Neural cell (in vitro differentiated cells): ENCODE measurements around the gene SLC28A3. TPM values are rescaled to one million over a fixed set of nuclear protein-coding genes. Genes with fewer than 3 reads are reported as not detected.
"Not testable (repeated sequence)": the region's sequence is repeated elsewhere in the genome, so short reads cannot be mapped to it uniquely, and the experiment has no call there.

ENCODE experiments used
- H2AFZ ChIP-seq: fragments of 200-600, 300-800 bp; sonication (generic), shearing (Covaris generic); 2 replicates; pipeline ENCODE4 v1.6.0; 2014; ENCODE audit warnings: low read depth, mild to moderate bottlenecking, antibody characterized with exemption, low read length, moderate library complexity
- H3F3A ChIP-seq: fragments of 200-600 bp; shearing (Covaris generic); 2 replicates; pipeline ENCODE4 v1.6.1; 2016; ENCODE audit warnings: mild to moderate bottlenecking, moderate library complexity, mixed read lengths, antibody characterized with exemption, low read length; ENCODE audit not compliant: insufficient read depth, poor library complexity, severe bottlenecking
- H3K27ac ChIP-seq: fragments of 200-600, 300-800 bp; sonication (generic), shearing (Covaris generic); 2 replicates; pipeline ENCODE4 v1.5.1; 2014; ENCODE audit warnings: mild to moderate bottlenecking, low read length, moderate library complexity
- H3K27me3 ChIP-seq: fragments of 300-800, 200-600 bp; sonication (generic), shearing (Covaris generic); 2 replicates; pipeline ENCODE4 v1.6.0; 2014; ENCODE audit warnings: mild to moderate bottlenecking, low read depth, low read length, moderate library complexity; ENCODE audit not compliant: insufficient read depth
- H3K36me3 ChIP-seq: fragments of 300-800, 200-600 bp; sonication (generic), shearing (Covaris generic); 2 replicates; pipeline ENCODE4 v1.5.1; 2014; ENCODE audit warnings: mild to moderate bottlenecking, antibody characterized with exemption, low read length, moderate library complexity; ENCODE audit not compliant: insufficient read depth
- H3K4me2 ChIP-seq: fragments of 300-800, 200-600 bp; sonication (generic), shearing (Covaris generic); 2 replicates; pipeline ENCODE4 v1.6.0; 2014; ENCODE audit warnings: mild to moderate bottlenecking, low read length
- H3K4me3 ChIP-seq: fragments of 300-800, 200-600 bp; sonication (generic), shearing (Covaris generic); 2 replicates; pipeline ENCODE4 v1.5.1; 2014; ENCODE audit warnings: mild to moderate bottlenecking, low read length, moderate library complexity
- H3K79me2 ChIP-seq: fragments of 200-600 bp; shearing (Covaris generic); replicated peaks from 2 replicates; pipeline ENCODE4 v1.6.0; 2014; ENCODE audit warnings: mild to moderate bottlenecking, low read length, moderate library complexity; ENCODE audit not compliant: insufficient read depth
- H3K9ac ChIP-seq: fragments of 300-800, 200-600 bp; sonication (generic), shearing (Covaris generic); 2 replicates; pipeline ENCODE4 v1.6.1; 2016; ENCODE audit warnings: mild to moderate bottlenecking, low read length, mixed read lengths
- H3K9me2 ChIP-seq: fragments of 200-600 bp; shearing (Covaris generic); 2 replicates; pipeline ENCODE4 v1.6.1; 2016; ENCODE audit warnings: mild to moderate bottlenecking, low read length, mixed read lengths; ENCODE audit not compliant: insufficient read depth
- H3K9me3 ChIP-seq: fragments of 200-600, 300-800 bp; sonication (generic), shearing (Covaris generic); 2 replicates; pipeline ENCODE4 v1.6.1; 2016; ENCODE audit warnings: mild to moderate bottlenecking, mixed run types, low read length, moderate library complexity, mixed read lengths
- H4K20me1 ChIP-seq: fragments of 200-600 bp; shearing (Covaris generic); 2 replicates; pipeline ENCODE4 v1.6.1; 2016; ENCODE audit warnings: mild to moderate bottlenecking, mixed run types; ENCODE audit not compliant: insufficient read depth
- EP300 ChIP-seq: fragments of 450-650 bp; conservative IDR thresholded peaks from 2 replicates; pipeline ENCODE4 v1.6.1; 2014; ENCODE audit warnings: antibody characterized with exemption, mild to moderate bottlenecking, moderate library complexity; ENCODE audit not compliant: poor library complexity, severe bottlenecking
- EZH2 ChIP-seq: fragments of 200-600, 300-800 bp; shearing (Covaris generic), sonication (generic); IDR thresholded peaks from 2 replicates; pipeline ENCODE4 v1.6.1; 2014; ENCODE audit warnings: antibody characterized with exemption, low read length, borderline replicate concordance, mild to moderate bottlenecking; ENCODE audit not compliant: insufficient read depth, poor library complexity, severe bottlenecking
- MXI1 ChIP-seq: fragments of 450-650 bp; conservative IDR thresholded peaks from 2 replicates; pipeline ENCODE4 v1.6.1; 2014; ENCODE audit warnings: antibody characterized with exemption, mild to moderate bottlenecking; ENCODE audit not compliant: poor library complexity, severe bottlenecking
- POLR2AphosphoS5 ChIP-seq: IDR thresholded peaks from 2 replicates; pipeline ENCODE4 v1.6.1; 2012
- RAD21 ChIP-seq: fragments of 450-650 bp; conservative IDR thresholded peaks from 2 replicates; pipeline ENCODE4 v1.6.1; 2014; ENCODE audit warnings: antibody characterized with exemption, mild to moderate bottlenecking, moderate library complexity
- SMC3 ChIP-seq: fragments of 450-650 bp; conservative IDR thresholded peaks from 2 replicates; pipeline ENCODE4 v1.6.1; 2014; ENCODE audit warnings: antibody characterized with exemption, mild to moderate bottlenecking, moderate library complexity; ENCODE audit not compliant: poor library complexity
- TAF1 ChIP-seq: IDR thresholded peaks from 2 replicates; pipeline ENCODE4 v1.6.1; 2012; ENCODE audit warnings: low read depth
- polyA plus RNA-seq: library from polyadenylated mRNA; depleted of rRNA; stranded (reverse); fragments of >200 nt; gene quantifications from 2 replicates; pipeline ENCODE4 v1.2.3, GENCODE V29; 2014
- TF ChIP-seq, protein P1 (sequence below): fragments of 450-650 bp; IDR thresholded peaks from 2 replicates; pipeline ENCODE4 v1.5.1; 2014; ENCODE audit warnings: antibody characterized with exemption, mild to moderate bottlenecking, moderate library complexity; ENCODE audit not compliant: poor library complexity, severe bottlenecking
- TF ChIP-seq, protein P2 (sequence below): IDR thresholded peaks from 2 replicates; pipeline ENCODE4 v1.6.1; 2012; ENCODE audit warnings: borderline replicate concordance

The SLC28A3 gene
- polyA plus RNA-seq, 1 donor from 2014 or later: not detected

DNA sequence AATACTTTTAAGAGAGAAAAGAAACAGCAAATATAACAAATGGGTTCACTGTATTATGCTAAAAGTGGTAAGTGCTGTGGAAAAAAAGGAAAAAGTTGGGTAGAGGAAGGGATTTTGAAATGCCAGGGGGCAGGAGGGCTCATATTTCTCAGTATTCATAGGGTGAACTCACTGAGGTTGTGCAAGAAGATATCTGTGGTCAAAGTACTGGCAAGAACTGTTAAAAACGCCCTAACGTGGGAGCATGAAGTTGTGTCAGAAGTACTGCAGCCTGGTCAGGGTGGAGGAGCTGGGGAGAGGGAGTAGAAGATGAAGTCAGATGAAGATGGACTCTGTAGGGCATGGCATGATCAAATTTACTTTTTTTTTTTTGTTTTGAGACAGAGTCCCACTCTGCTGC, 31.2 kb upstream of the SLC28A3 start:
- Histone ChIP-seq H3K9ac (no peak overlapping the region), H3K27me3 (no peaks in the 10 kb centered on the region), H3K9me2 (no peaks in the 10 kb centered on the region), H2AFZ (no peak overlapping the region), H4K20me1 (no peaks in the 10 kb centered on the region), H3K9me3 (no peaks in the 10 kb centered on the region), H3K4me3 (no peak overlapping the region), H3F3A (no peaks in the 10 kb centered on the region), H3K36me3 (no peaks in the 10 kb centered on the region), H3K79me2 (no peaks in the 10 kb centered on the region), H3K27ac (no peak overlapping the region), H3K4me2 (no peak overlapping the region)
- TF ChIP-seq EP300 (no peak), POLR2AphosphoS5 (no peak), MXI1 (no peak)

DNA sequence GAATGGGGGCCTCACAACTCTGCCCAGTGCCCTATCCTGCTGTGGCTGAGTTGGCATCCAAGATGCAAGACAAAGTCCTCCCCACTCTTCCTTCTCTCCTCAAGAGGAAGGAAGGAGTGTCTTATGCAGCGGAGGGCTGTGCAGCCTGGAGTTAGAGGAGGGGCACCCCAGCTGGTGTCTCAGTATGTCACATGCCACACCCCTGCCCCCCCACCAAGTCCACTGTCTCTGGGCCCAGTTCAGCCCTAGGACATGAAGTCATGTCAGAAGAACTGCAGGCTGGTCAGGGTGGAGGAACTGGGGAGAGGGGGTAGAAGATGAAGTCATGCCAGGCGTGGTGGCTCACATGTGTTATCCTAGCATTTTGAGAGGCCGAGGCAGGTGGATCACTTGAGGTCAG, 28.0 kb upstream of the SLC28A3 start:
- Histone ChIP-seq H3K27ac (no peak overlapping the region), H3K4me2 (no peak overlapping the region), H3K9me2 (no peaks in the 10 kb centered on the region), H3K4me3 (no peak overlapping the region), H4K20me1 (no peaks in the 10 kb centered on the region), H3K27me3 (no peaks in the 10 kb centered on the region), H3K9ac (no peak overlapping the region), H3F3A (no peaks in the 10 kb centered on the region), H3K36me3 (no peaks in the 10 kb centered on the region), H2AFZ (no peak overlapping the region), H3K9me3 (no peaks in the 10 kb centered on the region), H3K79me2 (no peaks in the 10 kb centered on the region)
- no peak for TF ChIP-seq EZH2
- TF ChIP-seq SMC3: no peak
- no peak for TF ChIP-seq TAF1
- TF ChIP-seq, protein P1, sequence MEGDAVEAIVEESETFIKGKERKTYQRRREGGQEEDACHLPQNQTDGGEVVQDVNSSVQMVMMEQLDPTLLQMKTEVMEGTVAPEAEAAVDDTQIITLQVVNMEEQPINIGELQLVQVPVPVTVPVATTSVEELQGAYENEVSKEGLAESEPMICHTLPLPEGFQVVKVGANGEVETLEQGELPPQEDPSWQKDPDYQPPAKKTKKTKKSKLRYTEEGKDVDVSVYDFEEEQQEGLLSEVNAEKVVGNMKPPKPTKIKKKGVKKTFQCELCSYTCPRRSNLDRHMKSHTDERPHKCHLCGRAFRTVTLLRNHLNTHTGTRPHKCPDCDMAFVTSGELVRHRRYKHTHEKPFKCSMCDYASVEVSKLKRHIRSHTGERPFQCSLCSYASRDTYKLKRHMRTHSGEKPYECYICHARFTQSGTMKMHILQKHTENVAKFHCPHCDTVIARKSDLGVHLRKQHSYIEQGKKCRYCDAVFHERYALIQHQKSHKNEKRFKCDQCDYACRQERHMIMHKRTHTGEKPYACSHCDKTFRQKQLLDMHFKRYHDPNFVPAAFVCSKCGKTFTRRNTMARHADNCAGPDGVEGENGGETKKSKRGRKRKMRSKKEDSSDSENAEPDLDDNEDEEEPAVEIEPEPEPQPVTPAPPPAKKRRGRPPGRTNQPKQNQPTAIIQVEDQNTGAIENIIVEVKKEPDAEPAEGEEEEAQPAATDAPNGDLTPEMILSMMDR: no peak
- no peak for TF ChIP-seq POLR2AphosphoS5
- TF ChIP-seq EP300: no peak
- TF ChIP-seq RAD21: no peak
- TF ChIP-seq, protein P2, sequence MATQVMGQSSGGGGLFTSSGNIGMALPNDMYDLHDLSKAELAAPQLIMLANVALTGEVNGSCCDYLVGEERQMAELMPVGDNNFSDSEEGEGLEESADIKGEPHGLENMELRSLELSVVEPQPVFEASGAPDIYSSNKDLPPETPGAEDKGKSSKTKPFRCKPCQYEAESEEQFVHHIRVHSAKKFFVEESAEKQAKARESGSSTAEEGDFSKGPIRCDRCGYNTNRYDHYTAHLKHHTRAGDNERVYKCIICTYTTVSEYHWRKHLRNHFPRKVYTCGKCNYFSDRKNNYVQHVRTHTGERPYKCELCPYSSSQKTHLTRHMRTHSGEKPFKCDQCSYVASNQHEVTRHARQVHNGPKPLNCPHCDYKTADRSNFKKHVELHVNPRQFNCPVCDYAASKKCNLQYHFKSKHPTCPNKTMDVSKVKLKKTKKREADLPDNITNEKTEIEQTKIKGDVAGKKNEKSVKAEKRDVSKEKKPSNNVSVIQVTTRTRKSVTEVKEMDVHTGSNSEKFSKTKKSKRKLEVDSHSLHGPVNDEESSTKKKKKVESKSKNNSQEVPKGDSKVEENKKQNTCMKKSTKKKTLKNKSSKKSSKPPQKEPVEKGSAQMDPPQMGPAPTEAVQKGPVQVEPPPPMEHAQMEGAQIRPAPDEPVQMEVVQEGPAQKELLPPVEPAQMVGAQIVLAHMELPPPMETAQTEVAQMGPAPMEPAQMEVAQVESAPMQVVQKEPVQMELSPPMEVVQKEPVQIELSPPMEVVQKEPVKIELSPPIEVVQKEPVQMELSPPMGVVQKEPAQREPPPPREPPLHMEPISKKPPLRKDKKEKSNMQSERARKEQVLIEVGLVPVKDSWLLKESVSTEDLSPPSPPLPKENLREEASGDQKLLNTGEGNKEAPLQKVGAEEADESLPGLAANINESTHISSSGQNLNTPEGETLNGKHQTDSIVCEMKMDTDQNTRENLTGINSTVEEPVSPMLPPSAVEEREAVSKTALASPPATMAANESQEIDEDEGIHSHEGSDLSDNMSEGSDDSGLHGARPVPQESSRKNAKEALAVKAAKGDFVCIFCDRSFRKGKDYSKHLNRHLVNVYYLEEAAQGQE: no peak
- no peak for TF ChIP-seq MXI1

DNA sequence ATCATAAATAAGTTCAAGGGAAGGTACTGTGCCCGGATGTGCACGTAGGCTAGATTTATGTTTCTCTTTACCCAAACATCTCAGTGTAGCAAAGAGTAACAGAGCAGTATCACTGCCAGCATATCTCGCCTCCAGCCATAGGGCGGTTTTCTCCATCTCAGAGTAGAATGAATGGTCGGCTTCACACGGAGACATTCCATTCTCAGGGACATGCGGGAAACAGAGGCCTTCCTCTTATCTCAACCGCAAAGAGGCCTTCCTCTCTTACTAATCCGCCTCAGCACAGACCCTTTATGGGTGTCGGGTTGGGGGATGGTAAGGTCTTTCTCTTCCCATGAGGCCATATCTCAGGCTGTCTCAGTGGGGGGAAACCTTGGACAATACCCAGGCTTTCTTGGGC, 27.2 kb upstream of the SLC28A3 start:
- not testable (repeated sequence) for H3F3A ChIP-seq, H3K79me2 ChIP-seq, H3K27ac ChIP-seq, H2AFZ ChIP-seq, H3K9me2 ChIP-seq, H3K4me2 ChIP-seq, H4K20me1 ChIP-seq, H3K9me3 ChIP-seq, H3K36me3 ChIP-seq, H3K27me3 ChIP-seq, H3K4me3 ChIP-seq, H3K9ac ChIP-seq
